ENCODE data around the gene RNF213.

RNF213 gene

DNA sequence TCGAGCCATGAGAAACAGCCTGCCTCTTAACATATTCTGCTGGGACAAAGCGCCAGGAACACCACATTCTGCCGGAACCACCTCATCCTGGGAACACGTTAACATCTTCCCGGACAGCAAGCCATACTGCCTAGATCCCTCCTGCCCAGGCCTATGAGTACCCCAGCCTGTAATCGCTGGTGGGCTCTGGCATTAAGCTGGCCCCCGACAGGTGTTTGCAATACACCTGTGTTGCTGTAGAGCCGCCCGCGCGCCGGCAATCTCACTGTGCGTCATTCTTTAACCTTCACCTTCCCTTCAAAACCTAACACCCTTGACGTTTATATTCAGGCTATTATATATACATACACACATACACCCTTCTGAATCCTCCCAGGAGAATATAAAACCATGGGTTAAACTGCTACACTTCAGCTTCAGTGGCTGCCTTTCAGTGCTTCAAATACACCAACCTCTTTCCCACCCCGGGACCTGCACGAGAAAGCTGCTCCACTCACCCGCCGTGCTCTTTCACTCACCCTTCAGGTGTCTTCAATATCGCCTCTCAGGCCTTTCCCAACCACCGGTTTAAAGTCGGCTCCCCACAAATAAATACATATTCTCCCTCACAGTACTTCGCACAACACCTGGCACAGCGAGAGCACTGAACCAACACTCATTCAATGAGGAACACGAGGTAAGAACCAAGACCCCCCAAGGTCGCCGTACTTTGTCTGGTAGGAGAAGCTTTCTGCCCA lies 153.3 kb downstream of the RNF213 start:
- TF ChIP-seq CTCF (IDR thresholded peaks at IDR 0.05; ENCODE audit: borderline replicate concordance, insufficient read depth, low read depth, low read length): no peak

GRCh38 chr17:80414508-80414802 lies 153.8 kb downstream of the RNF213 start:
- H3K4me3 ChIP-seq (ENCODE audit: low read depth, low read length): peak overlapping the region; percentile 83
- TF ChIP-seq CTCF (IDR thresholded peaks at IDR 0.05; ENCODE audit: borderline replicate concordance, insufficient read depth, low read depth, low read length): no peak

More for the DNA sequence above, 153.3 kb downstream of the RNF213 start:
- no peak overlapping the region for H3K4me3 ChIP-seq (ENCODE audit: low read depth, low read length)

DNA sequence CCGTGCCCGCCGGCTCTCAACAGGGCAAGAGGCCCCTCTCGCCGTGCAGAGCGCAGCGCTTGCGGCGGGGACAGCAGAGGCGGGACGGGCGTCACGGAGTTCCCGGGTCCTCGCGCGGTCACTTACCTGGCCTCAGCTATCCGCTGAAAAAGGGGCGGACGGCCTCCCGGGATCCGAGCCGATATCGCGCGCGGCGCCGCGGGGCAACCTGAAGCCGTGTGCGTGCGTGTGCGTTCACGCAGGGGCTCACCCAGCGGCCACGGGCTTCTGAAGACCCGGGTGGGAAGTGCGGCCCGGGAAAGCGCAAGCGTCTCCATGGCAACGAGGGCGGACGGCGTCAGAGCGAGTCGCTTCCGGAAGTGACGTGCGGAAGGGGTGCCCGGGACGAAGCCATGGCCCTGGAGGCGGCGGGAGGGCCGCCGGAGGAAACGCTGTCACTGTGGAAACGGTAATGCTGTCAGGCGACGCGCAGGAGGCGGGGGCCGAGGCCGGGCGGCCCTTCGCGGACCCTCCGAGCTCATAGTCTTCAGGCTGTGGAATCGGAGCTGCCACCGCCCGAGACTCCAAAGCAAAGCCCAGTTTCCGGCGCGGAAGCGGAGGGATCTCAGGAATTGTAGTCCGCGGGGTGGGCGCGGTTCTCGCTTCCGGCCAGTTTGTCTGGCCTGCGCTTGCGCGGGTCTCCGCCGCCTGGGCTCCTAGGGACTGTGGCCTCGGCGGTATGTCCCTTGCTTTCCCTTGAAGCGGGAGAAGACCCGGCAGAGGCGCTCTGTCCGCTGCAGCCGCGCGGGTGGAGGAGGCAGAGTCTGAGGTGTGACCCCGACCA lies 154.4 kb downstream of the RNF213 start, which contains the start of gene ENDOV:
Gene ENDOV (plus strand): TSS at position 365 of the 823 bp plus-strand sequence. CDS start 28 bp downstream, at position 393.
- TF ChIP-seq CTCF (IDR thresholded peaks at IDR 0.05; ENCODE audit: borderline replicate concordance, insufficient read depth, low read depth, low read length): no peak
- H3K4me3 ChIP-seq (ENCODE audit: low read depth, low read length): peak within 1 kb of the TSS; percentile 83

DNA sequence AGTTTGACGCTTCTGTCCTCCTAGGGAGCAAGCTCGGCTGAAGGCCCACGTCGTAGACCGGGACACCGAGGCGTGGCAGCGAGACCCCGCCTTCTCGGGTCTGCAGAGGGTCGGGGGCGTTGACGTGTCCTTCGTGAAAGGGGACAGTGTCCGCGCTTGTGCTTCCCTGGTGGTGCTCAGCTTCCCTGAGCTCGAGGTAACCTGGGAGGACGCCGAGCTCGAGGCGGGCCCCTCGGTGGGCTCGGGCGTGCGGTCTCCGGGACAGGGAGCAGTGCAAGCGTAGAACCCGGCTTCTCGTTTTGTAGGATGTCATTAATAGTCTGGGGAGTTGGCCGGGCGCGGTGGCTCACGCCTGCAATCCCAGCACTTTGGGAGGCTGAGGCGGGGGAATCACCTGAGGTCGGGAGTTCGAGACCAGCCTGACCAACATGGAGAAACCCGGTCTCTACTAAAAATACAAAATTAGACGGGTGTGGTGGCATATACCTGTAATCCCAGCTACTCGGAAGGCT lies 155.0 kb downstream of the RNF213 start:
- H3K4me3 ChIP-seq (ENCODE audit: low read depth, low read length): peak overlapping the region; percentile 83
- TF ChIP-seq CTCF (IDR thresholded peaks at IDR 0.05; ENCODE audit: borderline replicate concordance, insufficient read depth, low read depth, low read length): no peak

- no peak for TF ChIP-seq CTCF (IDR thresholded peaks at IDR 0.05; ENCODE audit: borderline replicate concordance, insufficient read depth, low read depth, low read length)
- no peak overlapping the region for H3K4me3 ChIP-seq (ENCODE audit: low read depth, low read length)
Measured at GRCh38 chr17:80416260-80416939, 155.7 kb downstream of the RNF213 start.

DNA sequence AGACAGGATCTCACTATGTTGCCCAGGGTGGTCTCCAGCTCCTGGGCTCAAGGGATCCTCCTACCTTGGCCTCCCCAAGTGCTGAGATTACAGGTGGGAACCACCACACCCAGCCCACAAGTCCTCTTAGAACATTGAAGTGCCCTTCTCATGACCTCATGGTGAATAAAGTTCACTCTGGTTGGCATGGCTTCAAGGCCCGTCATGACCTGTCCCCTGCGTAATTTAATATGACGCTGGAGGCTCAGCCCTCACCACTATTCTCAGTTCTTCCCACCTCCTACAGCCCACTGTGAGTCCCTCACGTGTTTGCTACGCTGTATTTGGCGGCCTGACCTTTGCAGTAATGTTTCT lies 156.3 kb downstream of the RNF213 start:
- H3K4me3 ChIP-seq (ENCODE audit: low read depth, low read length): no peak overlapping the region
- TF ChIP-seq CTCF (IDR thresholded peaks at IDR 0.05; ENCODE audit: borderline replicate concordance, insufficient read depth, low read depth, low read length): no peak

All from GM12875 (cell line).